Skin of body (tissue), 2 donors: ENCODE data around the gene BMP6. TPM values are rescaled to one million over a fixed set of nuclear protein-coding genes. Genes with fewer than 3 reads are reported as not detected.

Source experiments
- DNase-seq: peaks from one replicate; lab custom pipeline; 2025; lab: John Stamatoyannopoulos, UW
- total RNA-seq: library from RNA; depleted of rRNA; stranded (reverse); fragments of >200 nt; gene quantifications from one replicate; pipeline ENCODE4 v1.2.3, GENCODE V29; 2014

Gene BMP6
- total RNA-seq: 3.7 TPM

- DNase-seq: peak; percentile 58
Observed at GRCh38 chr6:7725849-7726415, at the start of gene BMP6. Gene BMP6 (plus strand): TSS chr6:7726099. CDS start chr6:7726956, 857 bp downstream.

- DNase-seq: no peak
Observed at GRCh38 chr6:7677229-7677628, 48.7 kb upstream of the BMP6 start.

- no peak for DNase-seq
Observed at GRCh38 chr6:7680393-7681075, 45.4 kb upstream of the BMP6 start.

GRCh38 chr6:7681449-7681848 lies 44.5 kb upstream of the BMP6 start:
- no peak for DNase-seq

- DNase-seq: no peak
Observed at GRCh38 chr6:7684076-7684475, 41.8 kb upstream of the BMP6 start.

- no peak for DNase-seq
Observed at GRCh38 chr6:7684843-7685242, 41.1 kb upstream of the BMP6 start.

GRCh38 chr6:7685276-7685675 lies 40.6 kb upstream of the BMP6 start:
- no peak for DNase-seq

- DNase-seq: no peak
Observed at GRCh38 chr6:7687145-7688111, 38.5 kb upstream of the BMP6 start.

- no peak for DNase-seq
Observed at GRCh38 chr6:7691021-7691420, 34.9 kb upstream of the BMP6 start.

- DNase-seq: no peak
Observed at GRCh38 chr6:7691675-7692452, 34.0 kb upstream of the BMP6 start.

- DNase-seq: no peak
Observed at GRCh38 chr6:7692453-7692784, 33.5 kb upstream of the BMP6 start.

- no peak for DNase-seq
Observed at GRCh38 chr6:7693827-7694226, 32.1 kb upstream of the BMP6 start.

- DNase-seq: no peak
Observed at GRCh38 chr6:7696061-7696460, 29.8 kb upstream of the BMP6 start.

GRCh38 chr6:7697432-7697819 lies 28.5 kb upstream of the BMP6 start:
- DNase-seq: no peak

- peak; percentile 12 for DNase-seq
Observed at GRCh38 chr6:7697820-7698623, 27.9 kb upstream of the BMP6 start.

- no peak for DNase-seq
Observed at GRCh38 chr6:7701212-7701834, 24.6 kb upstream of the BMP6 start.

GRCh38 chr6:7703148-7703680 lies 22.7 kb upstream of the BMP6 start:
- DNase-seq: no peak

- no peak for DNase-seq
Observed at GRCh38 chr6:7705483-7705882, 20.4 kb upstream of the BMP6 start.

- DNase-seq: no peak
Observed at GRCh38 chr6:7706269-7706668, 19.6 kb upstream of the BMP6 start.

GRCh38 chr6:7707787-7708186 lies 18.1 kb upstream of the BMP6 start:
- no peak for DNase-seq
